Kidney glomerular epithelial cell (primary cell): ENCODE data around the gene LRRK1.
A peak's percentile ranks its signal among the peaks of the same experiment; 100 is the strongest.
"Not testable (repeated sequence)": the region's sequence is repeated elsewhere in the genome, so short reads cannot be mapped to it uniquely, and the experiment has no call there.

ENCODE experiments used
- DNase-seq: peaks from one replicate; lab custom pipeline; 2025; lab: John Stamatoyannopoulos, UW

Gene LRRK1

DNA sequence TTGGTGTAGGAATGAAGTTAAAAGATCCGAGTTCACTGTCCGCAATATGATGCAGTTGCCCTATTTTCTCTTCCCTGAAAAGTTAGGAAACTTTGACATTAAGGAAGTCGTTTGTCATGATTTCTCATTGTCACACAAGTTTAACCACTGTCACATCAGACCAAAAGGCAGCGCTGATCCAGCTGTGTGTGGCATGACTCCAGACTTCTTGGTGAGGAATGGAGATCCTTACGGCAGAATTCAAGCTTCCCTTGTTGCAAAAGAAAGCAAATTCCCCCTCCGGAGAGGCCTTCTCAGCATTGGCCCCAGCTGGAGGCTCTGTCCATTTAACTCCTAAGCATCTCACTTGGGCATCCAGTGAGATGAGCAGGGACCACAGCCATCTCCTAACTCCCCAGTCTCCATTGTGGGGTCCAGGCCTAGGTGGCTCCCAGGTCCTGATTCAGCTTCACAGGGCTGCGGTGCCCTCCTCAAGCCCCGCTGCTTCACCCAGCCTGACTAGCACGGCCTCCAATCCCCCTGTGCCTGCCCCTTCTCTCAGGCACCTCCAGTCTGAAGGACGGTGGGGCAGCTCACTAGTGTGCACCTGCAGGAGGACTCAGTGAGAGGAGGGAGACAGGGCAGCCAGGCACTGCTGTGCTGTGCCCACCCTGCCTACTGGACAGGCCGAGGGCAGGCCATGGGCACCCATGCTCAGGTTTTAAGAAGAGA, 173.2 kb downstream of the LRRK1 start:
- DNase-seq = no peak

DNA sequence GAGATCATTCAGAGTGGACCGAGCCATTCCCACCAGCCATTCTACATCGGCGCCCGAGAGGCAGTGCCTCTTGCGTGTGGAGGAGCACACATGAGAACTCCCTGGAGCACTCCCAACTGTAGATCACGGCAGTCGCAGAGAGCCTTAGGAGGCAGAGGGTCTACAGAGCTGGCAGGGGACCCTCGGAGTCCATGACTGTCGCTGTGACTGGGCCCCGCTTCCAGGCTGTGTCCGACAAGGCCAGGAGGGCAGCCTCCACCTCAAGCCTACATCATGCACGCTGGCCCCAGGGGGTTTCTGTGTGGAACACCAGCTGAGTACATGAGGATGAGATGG, 173.7 kb downstream of the LRRK1 start:
- no peak for DNase-seq

GRCh38 chr15:101093958-101094357, 174.8 kb downstream of the LRRK1 start:
- no peak for DNase-seq

GRCh38 chr15:101095796-101096406, 176.7 kb downstream of the LRRK1 start:
- not testable (repeated sequence) for DNase-seq

GRCh38 chr15:101097111-101097510, 178.0 kb downstream of the LRRK1 start:
- no peak for DNase-seq

- DNase-seq = no peak
Observed at GRCh38 chr15:101099183-101099582, 180.0 kb downstream of the LRRK1 start.

GRCh38 chr15:101100118-101100517, 181.0 kb downstream of the LRRK1 start:
- DNase-seq = no peak

DNA sequence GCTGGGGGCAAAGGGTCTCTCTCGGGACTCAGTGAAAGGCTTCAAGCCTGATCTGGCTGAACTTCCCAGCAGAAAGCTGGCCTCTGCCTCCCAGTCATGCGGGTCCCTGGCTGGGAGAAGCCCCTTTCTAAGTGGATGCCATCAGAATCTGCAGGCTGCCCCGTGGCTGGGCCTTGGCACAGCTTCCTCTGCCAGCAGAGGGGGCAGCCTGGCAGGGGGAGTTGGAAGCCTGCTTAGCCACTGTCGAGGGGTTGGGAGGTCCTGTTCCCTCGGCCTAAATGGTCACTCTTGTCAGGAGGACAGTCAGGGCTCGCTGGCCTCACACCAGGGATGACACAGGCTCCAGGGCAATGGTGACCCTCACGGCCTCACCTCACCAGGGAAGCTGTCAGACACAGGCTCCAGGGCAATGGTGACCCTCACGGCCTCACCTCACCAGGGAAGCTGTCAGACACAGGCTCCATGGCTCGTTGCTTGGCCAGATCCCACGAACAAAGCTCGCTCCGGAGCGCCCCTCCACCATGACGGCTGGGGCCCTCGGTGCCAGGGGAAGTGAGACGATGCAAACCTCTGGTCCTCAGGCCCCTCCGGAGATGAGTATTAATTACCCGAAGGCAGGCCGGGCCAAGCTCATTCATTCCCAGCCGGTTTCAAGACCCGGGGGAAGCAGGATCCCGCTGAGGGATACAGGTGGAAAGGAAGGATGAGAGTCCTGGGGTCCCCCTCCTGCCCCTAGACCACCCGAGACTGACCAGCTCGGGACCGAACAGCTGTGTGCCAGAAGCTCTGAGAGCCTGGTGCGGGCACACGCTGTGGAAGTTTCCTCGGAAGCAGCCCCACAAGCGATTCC, 181.7 kb downstream of the LRRK1 start:
- DNase-seq = no peak

- no peak for DNase-seq
Observed at GRCh38 chr15:101101676-101102075, 182.5 kb downstream of the LRRK1 start.

DNA sequence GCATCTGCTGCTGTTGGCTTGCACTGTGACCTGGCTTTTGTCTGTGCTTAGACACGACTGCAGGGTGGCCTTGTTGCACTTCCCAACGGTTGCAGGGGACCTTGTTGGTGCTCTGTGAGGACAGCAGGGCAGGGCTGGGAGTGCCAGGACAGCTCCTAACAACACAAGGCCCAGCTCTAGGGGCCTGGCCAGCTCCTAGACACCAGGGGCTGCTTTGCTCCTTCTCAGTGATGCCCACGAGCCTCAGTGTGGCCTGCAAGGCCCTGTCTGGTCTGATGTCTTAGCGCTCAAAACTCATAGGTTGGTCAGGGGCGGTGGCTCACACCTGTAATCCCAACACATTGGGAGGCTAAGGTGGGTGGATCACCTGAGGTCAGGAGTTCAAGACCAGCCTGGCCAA, 183.6 kb downstream of the LRRK1 start:
- no peak for DNase-seq

DNA sequence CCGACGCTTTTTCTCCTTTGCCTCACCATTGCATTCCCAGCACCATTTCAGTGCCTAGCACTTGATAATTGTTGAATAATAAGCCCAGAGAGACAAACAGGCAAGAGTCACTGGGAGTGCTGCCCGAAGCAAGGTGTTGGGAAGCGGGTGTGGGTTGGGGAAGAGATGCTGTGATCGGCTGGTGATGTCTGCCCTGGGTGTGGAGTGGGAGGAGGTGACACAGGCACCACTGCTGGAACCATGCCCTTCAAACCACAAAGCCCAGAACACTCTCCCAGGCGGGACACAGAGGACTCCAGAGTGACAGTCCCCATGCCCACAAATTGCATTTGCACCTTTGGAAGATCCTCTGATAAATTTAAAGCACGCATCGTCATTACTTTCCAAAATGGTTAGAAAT, 184.4 kb downstream of the LRRK1 start:
- no peak for DNase-seq

- no peak for DNase-seq
Observed at GRCh38 chr15:101104141-101104540, 185.0 kb downstream of the LRRK1 start.

DNA sequence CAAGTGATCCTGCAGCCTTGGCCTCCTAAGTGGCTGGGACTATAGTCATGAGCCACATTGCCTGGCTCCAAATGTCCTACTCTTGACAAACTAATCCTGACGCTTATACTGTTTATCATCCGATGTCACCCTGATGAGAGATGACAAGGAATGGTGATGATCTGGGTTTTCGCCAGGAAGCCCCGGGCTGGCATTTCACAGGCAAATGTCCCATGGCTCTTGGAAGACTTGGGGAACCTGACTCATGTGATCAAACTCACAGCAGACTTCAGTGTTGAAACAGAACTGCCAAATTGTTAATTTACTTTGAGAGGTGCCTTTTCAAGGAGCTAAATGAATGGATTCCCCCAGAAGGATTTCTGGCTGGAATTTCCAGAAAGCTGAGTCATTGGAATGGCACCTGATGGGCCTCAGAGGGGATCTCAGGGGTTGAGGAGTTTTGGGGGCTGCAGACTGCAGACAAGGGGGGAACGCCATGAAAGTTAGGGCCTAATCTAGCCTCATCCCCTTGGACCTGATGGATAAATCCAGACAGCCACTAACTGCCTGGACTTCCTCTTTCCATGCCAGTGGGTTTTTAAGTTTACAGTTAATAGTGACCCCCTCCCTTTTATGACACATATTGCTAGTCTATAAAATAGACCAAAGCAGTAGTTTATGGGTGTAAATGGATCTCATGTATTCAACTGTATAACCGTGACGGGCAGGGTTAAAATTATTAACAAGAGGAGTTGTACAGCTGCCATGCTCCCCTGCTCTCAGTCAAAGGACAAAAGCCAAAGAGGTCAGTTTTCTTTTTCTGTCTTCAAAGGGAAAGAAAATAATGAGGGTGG, 186.1 kb downstream of the LRRK1 start:
- peak; percentile 17 for DNase-seq

DNA sequence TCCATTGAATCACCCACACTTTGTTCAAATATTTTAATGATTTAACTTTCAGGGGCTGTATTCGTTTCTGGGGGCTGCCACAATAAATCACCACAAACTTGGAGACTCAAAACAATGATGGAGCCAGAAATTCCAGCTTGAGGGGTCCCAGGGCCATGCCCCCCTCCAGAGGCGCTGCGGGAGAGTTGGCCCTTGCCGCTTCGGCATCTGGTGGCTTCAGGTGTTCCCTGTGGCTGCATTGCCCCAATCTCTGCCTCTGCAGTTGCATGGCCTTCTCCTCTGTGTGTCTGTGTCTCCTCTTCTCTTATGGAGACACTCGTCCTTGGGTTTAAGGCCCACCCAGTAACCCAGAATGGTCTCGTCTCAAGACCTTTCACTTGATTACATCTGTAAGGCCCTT, 187.9 kb downstream of the LRRK1 start:
- DNase-seq = no peak

DNA sequence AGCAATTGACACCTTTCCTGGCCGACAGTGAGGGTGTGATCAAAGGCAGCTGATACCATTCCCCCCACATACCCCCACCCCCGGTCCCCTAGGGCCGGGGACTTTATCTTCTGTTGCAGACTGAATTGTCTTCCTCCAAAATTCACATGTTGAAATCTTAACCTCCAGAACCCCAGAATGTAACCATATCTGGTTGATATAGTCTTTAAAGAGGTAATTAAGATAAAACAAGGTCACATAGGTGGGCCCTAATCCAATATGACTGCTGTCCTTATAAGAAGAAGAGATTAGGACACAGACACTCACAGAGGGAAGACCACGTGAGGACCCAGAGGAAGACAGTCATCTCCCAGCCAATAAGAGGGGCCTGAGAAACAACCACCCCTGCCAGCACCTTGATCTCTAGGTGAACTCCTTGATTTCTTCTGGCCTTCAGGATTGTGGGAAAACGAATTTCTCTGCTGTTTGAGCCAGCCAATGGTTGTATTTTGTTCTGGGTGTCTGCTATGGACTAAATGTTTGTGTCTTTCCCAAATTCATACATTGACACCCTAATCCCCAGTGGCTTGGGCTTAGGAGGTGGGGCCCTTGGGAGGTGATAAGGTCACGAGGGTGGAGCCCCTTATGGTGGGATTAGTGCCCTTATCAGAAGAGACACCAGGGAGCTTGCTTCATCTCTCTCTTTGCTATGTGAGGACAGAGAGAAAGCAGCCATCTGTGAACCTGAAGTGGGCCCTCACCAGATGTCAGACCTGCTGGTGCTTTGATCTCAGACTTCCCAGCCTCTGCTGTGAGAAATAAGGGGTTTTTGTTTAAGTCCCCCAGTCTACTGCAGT, 188.7 kb downstream of the LRRK1 start:
- no peak for DNase-seq

DNA sequence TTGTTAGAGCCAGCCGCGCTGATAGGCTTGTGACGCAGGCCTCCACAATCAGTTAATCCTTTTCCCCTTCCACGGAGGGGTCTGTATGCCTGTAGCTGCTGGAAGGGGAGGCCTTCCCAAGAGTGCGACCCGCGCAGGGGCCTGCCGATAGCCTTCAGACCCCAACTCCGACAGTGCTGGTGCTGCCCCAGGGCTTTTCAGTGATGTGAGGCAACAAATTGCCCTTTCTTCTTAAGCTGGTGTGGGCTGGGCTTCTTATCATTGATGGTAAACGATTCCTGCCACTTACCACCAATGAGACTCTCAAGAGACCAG, 189.3 kb downstream of the LRRK1 start:
- no peak for DNase-seq

GRCh38 chr15:101108791-101109190, 189.6 kb downstream of the LRRK1 start:
- no peak for DNase-seq

- DNase-seq = no peak
Observed at GRCh38 chr15:101110681-101111569, 191.8 kb downstream of the LRRK1 start.

- DNase-seq = no peak
Observed at GRCh38 chr15:101111570-101112262, 192.6 kb downstream of the LRRK1 start.
